ENCODE measurements around the gene TPST2. TPM values are rescaled to one million over a fixed set of nuclear protein-coding genes. Genes with fewer than 3 reads are reported as not detected.

The TPST2 gene
- total RNA-seq, 1 experiment from 2014 or later = 50.1 TPM

DNA sequence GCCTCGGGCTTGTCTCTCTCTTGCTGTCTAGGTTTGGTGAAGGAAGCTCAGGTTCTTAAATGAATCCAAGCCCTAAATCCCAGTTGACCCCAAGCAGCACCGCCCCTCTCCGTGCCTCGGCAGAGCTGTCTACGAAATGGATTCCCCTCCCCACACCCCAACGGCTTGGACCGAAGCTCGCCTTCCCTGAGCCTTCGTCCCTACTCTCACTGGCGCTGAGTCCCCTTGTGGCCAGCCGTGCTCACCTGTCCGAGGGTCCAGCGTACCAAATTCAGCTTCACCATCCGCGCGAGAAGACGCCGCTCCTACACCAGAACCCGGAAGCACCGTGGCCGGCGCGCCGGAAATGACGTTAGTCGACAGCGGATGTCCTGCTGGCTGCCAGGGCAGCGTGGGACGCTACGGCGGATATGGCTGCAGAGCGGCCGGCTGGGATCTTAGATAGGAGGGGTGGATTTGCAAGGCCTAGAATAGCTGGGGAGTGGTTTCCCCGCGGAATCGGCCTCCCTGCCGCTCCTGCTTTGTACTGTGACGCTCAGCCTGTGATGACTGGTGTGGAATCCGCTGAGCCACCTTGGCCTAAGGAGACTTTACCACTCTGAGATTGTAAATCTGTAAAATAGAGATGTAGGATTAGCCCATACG lies 77.7 kb downstream of the TPST2 start, which contains the start of gene TFIP11:
Gene TFIP11, minus strand, starts transcription at position 325 of the 645 bp plus-strand sequence. CDS start 2,201 bp downstream, outside the sequence.
- Histone ChIP-seq H4K20me1 (ENCODE audit: control insufficient read depth, insufficient read depth, insufficient read length) (no peaks in the 10 kb centered on the region), H2AFZ (ENCODE audit: low read length) (no peak within 1 kb of the TSS), H3T11ph (ENCODE audit: low read length) (no peak within 1 kb of the TSS), H2BK15ac (ENCODE audit: low read depth, low read length) (no peak within 1 kb of the TSS), H3K4me2 (ENCODE audit: insufficient read depth, insufficient read length, low read length) (peak within 1 kb of the TSS; percentile 94), H3K27me3 (ENCODE audit: insufficient read depth, low read length) (no peaks in the 10 kb centered on the region), H3K9me3 (ENCODE audit: control insufficient read depth, low read depth, low read length) (no peaks in the 10 kb centered on the region), H3K23me2 (ENCODE audit: insufficient read length, low read depth, low read length, poor library complexity, severe bottlenecking) (peaks cover 10% of the 10 kb centered on the region), H3K4me1 (ENCODE audit: insufficient read depth, low read length) (peaks cover 3% of the 10 kb centered on the region), H3K14ac (ENCODE audit: insufficient read depth, low read length) (peak within 1 kb of the TSS; percentile 65; the same call in 1 of the 2 replicates), H3K23ac (ENCODE audit: insufficient read length, low read depth, low read length) (no peak within 1 kb of the TSS), H2AK5ac (ENCODE audit: insufficient read length, low read length) (no peak within 1 kb of the TSS), H4K8ac (replicated peaks; ENCODE audit: insufficient read length, low read depth, low read length) (no peak within 1 kb of the TSS), H3K18ac (ENCODE audit: insufficient read length, low read depth, low read length) (no peak within 1 kb of the TSS), H4K91ac (ENCODE audit: insufficient read length, low read depth, low read length) (no peak within 1 kb of the TSS), H3K56ac (ENCODE audit: insufficient read length, low read depth, low read length) (no peak within 1 kb of the TSS), H3K79me1 (ENCODE audit: insufficient read depth, low read depth, low read length, poor library complexity, severe bottlenecking) (no peaks in the 10 kb centered on the region), H2BK120ac (ENCODE audit: low read depth, low read length, poor library complexity, severe bottlenecking) (no peak within 1 kb of the TSS), H3K27ac (ENCODE audit: insufficient read length, low read depth, low read length) (no peak within 1 kb of the TSS), H2BK20ac (ENCODE audit: low read depth, low read length, poor library complexity, severe bottlenecking) (no peak within 1 kb of the TSS), H3K4ac (ENCODE audit: low read depth, low read length) (no peak within 1 kb of the TSS), H2BK5ac (ENCODE audit: insufficient read length, low read length) (no peak within 1 kb of the TSS), H3K79me2 (ENCODE audit: insufficient read depth, low read length) (peaks cover 3% of the 10 kb centered on the region; the same call in 1 of the 2 replicates), H3K9ac (ENCODE audit: extremely low read depth, insufficient read length, low read length) (peak within 1 kb of the TSS; percentile 88), H2BK12ac (ENCODE audit: insufficient read length, low read depth, low read length) (no peak within 1 kb of the TSS), H4K5ac (ENCODE audit: insufficient read length, low read depth, low read length) (no peak within 1 kb of the TSS)
- no CpG with 5 or more reads among the region's 40 CpGs for WGBS (ENCODE audit: extremely low coverage, insufficient read length, low lambda C conversion rate)
- H3K27me3 Mint-ChIP-seq (ENCODE audit: low read depth) = no peaks in the 10 kb centered on the region
- peak; percentile 97 for DNase-seq
- H3K9me3 Mint-ChIP-seq = no peaks in the 10 kb centered on the region
- peaks cover 10 to 27% (median 17%) of the 10 kb centered on the region in 3 experiments; a peak in 6 of 7 replicates for H3K36me3 Mint-ChIP-seq (ENCODE audit: insufficient read depth in 1 of 3, low read depth in 3 of 3)
- peak within 1 kb of the TSS; percentile 98 to 99 (median 99) for H3K27ac Mint-ChIP-seq
- peak; percentile 48 for TF ChIP-seq CTCF (conservative IDR thresholded peaks at IDR 0.05)
- peak within 1 kb of the TSS; percentile 100 for H3K4me3 Mint-ChIP-seq
- H3K4me1 Mint-ChIP-seq = peaks cover 20 to 24% of the 10 kb centered on the region in 2 experiments

All from H9 (cell line).